GM18526 (cell line): Measurements from ENCODE around the gene TOP2A.

Experiments used
- POLR2A ChIP-seq: IDR thresholded peaks from 3 replicates; pipeline ENCODE4 v1.6.1; 2011; ENCODE audit not compliant: insufficient read length; ENCODE audit errors: extremely low read depth

TOP2A gene

GRCh38 chr17:40457369-40457768 is 39.7 kb upstream of the TOP2A start:
- no peak for TF ChIP-seq POLR2A

- TF ChIP-seq POLR2A: no peak
Observed at GRCh38 chr17:40456396-40456951, 38.8 kb upstream of the TOP2A start.

GRCh38 chr17:40454613-40454995 is 36.9 kb upstream of the TOP2A start:
- TF ChIP-seq POLR2A: no peak

DNA sequence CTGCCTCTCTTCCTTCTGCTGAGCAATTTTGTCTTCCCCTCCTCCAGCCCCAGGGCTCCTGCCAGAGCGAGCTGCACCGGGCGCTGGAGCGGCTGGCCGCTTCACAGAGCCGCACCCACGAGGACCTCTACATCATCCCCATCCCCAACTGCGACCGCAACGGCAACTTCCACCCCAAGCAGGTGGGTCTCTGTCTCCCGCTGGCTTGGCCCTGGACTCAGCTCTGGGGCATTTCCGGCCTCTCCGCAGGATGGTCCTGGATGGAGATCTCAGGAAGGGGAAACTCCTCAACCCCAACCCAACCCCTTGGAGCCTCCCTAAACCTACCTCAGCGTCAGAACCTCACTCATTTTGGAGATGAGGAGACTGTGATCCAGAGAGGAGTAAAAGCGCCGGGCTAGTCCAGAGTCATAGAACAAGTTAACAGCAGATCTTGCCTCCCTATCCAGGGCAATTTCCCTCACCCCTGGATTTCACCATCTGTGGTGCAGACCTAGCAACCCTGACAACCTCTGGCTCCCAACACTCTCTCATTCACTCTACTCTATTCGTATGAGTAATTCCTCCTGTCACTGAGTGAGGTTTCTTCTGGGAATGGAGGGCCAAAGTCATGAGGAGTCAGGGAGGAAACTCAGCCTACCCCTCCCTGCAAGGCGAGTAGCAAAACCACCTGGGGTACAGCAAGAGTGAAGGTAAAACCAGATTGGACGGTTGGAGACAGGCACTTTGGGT is 36.4 kb upstream of the TOP2A start:
- no peak for TF ChIP-seq POLR2A

- TF ChIP-seq POLR2A: no peak
Observed at GRCh38 chr17:40452921-40453378, 35.3 kb upstream of the TOP2A start.

GRCh38 chr17:40452216-40452787 is 34.6 kb upstream of the TOP2A start:
- no peak for TF ChIP-seq POLR2A

- TF ChIP-seq POLR2A: no peak
Observed at GRCh38 chr17:40451420-40451819, 33.7 kb upstream of the TOP2A start.

GRCh38 chr17:40450175-40450574 is 32.5 kb upstream of the TOP2A start:
- no peak for TF ChIP-seq POLR2A

DNA sequence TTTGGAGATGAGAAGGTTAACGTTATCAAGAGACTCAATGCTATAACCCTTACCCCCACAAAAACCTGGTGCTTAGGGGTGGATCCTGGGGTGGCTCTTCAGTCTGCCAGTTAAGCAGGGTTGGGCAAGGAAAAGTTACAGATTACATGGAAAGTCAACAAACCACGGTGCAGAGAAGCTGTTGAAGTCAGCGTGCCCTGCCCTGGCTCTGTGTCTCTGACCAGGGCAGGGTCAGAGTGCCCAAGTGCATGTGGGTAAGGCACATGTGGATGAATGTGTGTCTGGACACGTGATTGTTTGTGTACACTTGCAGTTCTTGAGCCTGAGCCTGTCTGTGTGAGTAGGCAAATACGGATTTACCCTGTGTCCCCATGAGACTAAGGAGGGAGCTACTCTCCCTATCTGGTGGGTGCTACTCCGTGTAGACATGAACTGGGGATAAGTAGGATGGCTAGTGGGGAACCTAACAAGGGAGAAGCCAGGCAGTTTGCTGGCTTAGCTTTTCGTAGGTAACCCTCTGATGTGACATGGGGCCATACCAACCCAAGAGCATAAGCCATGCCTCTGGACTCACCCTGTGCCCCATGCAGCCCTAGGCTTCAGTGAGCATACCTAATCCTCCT is 31.1 kb upstream of the TOP2A start:
- no peak for TF ChIP-seq POLR2A

- no peak for TF ChIP-seq POLR2A
Observed at GRCh38 chr17:40448213-40448638, 30.5 kb upstream of the TOP2A start.

DNA sequence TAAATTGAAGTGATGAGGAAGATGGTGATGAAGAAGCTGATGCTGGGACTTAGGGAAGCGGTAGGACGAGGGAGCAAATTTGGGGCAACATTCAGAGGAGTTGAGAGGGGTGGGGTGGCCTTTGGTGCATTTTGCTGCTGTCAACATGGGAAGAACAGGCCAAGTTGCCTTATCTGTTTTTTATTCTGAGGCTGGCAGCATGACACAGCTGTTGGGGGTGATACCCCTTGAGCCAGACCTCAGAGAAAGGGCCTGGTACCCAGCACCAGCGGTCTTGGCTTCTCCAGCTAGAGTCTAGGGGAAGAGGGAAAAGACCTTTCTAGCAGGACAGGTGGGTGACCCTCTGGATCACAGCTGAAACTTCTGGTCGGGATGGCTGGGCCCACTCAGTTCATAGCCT is 30.1 kb upstream of the TOP2A start:
- TF ChIP-seq POLR2A: no peak

DNA sequence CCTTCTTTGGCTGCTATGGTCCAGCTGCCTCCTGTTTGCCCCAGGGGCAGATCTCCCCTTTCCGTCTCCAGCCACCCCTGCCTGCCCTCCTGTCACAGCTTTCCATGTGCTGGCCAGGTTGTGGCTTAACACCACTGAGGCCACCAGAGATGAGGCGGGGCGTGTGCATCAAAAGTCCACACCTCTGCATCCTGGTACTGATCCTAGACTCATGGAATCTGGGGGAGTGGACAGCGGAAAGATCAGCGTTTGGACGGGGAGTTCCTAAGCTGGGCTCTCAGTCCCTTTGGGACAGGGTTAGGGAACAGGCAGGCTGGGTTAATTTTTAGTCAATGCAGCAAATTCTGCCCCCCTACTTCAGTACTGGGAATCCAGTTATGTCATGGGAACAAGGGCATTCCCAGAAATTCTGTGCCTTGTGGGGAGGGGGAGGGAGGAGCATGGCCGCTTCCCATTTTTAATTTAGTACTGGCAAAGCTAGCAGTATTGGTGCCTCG is 29.5 kb upstream of the TOP2A start:
- TF ChIP-seq POLR2A: no peak

DNA sequence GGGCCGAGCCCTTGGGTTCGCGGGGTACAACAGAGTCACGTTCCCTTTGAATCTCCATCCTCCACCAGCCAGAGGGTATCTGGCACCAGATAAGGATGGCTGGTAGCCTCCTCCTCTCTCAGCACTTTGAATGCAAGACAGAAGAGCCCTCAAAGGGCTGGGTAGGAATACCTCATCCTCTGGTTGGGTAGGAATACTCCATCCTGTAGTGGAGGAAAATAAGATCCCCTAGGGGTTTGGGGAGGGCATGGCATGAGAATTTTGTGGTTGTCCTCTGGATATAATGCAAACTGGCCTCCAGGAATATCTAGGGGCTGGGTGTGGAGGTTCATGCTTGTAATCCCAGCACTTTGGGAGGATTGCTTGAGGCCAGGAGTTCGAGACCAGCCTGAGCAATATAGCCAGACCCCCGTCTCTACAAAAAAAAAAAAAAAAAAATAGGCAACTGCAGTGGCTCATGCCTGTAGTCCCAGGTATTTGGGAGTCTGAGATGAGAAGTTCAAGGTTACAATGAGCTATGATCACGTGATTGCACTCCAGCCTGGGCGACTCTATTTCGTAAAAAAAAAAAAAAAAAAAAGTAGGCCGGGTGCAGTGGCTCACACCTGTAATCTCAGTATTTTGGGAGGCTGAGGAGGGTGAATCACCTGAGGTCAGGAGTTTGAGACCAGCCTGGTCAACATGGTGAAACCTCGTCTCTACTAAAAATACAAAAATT is 28.2 kb upstream of the TOP2A start:
- no peak for TF ChIP-seq POLR2A

DNA sequence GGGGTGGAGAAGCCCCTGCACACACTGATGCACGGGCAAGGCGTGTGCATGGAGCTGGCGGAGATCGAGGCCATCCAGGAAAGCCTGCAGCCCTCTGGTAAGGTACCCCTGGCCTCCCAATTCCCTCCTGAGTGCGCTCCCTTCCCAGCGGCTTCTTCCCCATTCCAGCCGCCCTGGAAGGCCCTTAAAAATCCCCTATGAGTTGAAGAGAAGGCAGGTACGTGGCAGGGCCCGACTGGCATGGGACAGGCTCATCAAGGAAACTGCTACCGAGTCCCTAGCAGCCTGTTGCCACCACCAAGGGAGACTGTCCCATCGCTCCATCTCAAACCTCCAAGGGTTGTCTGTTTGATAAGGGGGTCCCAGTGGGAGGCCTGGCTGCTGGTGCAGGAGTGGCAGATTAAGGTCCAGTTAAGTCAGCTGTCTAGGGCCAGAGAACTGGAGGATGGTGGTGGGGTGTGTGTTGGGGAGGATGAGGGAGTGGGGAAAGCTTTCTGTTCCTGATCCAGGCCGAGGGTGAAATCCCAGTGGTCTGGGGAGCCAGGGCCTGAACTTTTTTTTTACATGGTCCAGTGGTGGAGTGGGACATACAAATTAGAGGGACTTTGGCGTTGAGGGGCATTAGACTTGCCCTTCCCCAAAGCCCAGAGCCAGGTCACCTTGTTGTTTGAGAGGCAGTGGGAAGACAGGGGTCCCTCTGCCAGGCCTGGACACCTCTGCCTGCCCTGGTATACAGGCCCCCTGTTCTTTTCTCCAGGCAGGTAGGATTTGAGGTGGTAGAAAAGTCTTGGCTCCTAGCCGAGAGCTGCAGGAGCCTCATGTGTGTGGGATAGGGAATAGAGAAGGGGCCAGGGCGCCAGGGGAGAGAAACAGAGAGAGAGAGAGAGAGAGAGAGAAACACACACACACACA is 26.5 kb upstream of the TOP2A start:
- no peak for TF ChIP-seq POLR2A
